ENCODE results near the gene SLC38A6. TPM values are rescaled to one million over a fixed set of nuclear protein-coding genes. Genes with fewer than 3 reads are reported as not detected.

The SLC38A6 gene
- total RNA-seq, 2 experiments from 2014 or later, result 9.4 to 10.0 TPM

DNA sequence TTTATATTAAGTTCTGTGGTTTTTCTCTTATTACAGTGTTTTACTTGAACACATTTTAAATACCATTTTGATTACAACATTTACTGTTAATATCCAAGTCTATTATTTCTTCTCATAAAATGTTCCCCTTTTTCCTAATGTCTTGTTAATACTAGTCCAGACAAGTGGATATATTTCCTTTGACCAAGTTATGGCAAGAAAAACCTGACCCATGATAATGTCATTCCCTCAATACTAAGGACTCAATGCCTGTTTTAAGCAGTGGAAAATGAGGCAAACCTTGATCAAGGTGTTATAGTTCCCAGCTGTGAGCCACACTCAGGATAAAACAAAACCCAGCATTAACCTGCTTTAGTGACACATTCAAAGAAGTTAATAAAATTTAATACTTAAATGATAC lies 12.4 kb upstream of the SLC38A6 start:
- H3K36me3 Mint-ChIP-seq (ENCODE audit: low read depth), result peaks cover 10% of the 10 kb centered on the region
- ATAC-seq (ENCODE audit: poor library complexity) (no peak), DNase-seq (no peak)
- Histone ChIP-seq H3K9me3 (ENCODE audit: control insufficient read depth in 1 of 2, insufficient read depth in 1 of 2, low read length in 2 of 2) (no peaks in the 10 kb centered on the region), H3K4me1 (ENCODE audit: insufficient read depth, low read length) (no peaks in the 10 kb centered on the region), H3K27ac (ENCODE audit: low read depth in 1 of 2, low read length in 2 of 2) (no peak overlapping the region), H3K27me3 (ENCODE audit: control insufficient read depth in 1 of 2, insufficient read depth in 2 of 2, low read length in 2 of 2) (no peaks in the 10 kb centered on the region), H3K36me3 (ENCODE audit: insufficient read depth, low read length) (no peaks in the 10 kb centered on the region), H3K4me3 (ENCODE audit: low read length) (no peak overlapping the region)
- H3K4me3 Mint-ChIP-seq, result no peak overlapping the region
- H3K27ac Mint-ChIP-seq, result no peak overlapping the region
- no peaks in the 10 kb centered on the region for H3K27me3 Mint-ChIP-seq
- no peaks in the 10 kb centered on the region for H3K9me3 Mint-ChIP-seq
- POLR2A ChIA-PET, result no interaction called here
- H3K4me1 Mint-ChIP-seq (ENCODE audit: low read depth), result no peaks in the 10 kb centered on the region
- CTCF ChIA-PET, result interaction anchor here (1.3 kb wide), 1 partner anchor 11 kb away, joined by 3 read pairs; no protein-coding TSS in a partner anchor
- TF ChIP-seq, protein P1, sequence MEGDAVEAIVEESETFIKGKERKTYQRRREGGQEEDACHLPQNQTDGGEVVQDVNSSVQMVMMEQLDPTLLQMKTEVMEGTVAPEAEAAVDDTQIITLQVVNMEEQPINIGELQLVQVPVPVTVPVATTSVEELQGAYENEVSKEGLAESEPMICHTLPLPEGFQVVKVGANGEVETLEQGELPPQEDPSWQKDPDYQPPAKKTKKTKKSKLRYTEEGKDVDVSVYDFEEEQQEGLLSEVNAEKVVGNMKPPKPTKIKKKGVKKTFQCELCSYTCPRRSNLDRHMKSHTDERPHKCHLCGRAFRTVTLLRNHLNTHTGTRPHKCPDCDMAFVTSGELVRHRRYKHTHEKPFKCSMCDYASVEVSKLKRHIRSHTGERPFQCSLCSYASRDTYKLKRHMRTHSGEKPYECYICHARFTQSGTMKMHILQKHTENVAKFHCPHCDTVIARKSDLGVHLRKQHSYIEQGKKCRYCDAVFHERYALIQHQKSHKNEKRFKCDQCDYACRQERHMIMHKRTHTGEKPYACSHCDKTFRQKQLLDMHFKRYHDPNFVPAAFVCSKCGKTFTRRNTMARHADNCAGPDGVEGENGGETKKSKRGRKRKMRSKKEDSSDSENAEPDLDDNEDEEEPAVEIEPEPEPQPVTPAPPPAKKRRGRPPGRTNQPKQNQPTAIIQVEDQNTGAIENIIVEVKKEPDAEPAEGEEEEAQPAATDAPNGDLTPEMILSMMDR (IDR thresholded peaks at IDR 0.05), result no peak
- intact Hi-C loops (cut with DNase I, micrococcal nuclease), result no loop called here

DNA sequence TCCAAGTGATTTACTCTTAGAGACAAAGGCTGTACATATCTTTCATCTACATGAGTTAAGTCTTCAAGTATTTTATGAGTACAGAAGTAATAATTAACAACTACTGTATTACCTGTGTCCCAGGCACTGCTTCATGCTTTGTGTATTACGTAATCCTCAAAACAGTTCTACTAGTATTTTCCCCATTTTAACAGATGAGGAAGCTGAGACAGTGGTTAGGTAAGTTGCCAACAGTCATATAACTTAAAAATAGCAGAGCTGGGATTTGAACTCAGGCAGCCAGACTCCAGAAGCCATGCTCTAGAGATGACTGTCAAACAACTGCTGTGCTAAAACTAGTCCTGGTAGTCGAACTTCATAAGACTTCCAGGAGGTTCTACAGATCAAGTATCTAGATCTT lies 10.9 kb upstream of the SLC38A6 start:
- ATAC-seq (ENCODE audit: poor library complexity), result no peak
- no peaks in the 10 kb centered on the region for H3K27me3 ChIP-seq (ENCODE audit: control insufficient read depth in 1 of 2, insufficient read depth in 2 of 2, low read length in 2 of 2)
- H3K27ac ChIP-seq (ENCODE audit: low read depth in 1 of 2, low read length in 2 of 2), result no peak overlapping the region
- Mint-ChIP-seq H3K4me1 (ENCODE audit: low read depth) (no peaks in the 10 kb centered on the region), H3K9me3 (no peaks in the 10 kb centered on the region), H3K27ac (no peak overlapping the region), H3K4me3 (no peak overlapping the region), H3K36me3 (ENCODE audit: low read depth) (peaks cover 15% of the 10 kb centered on the region), H3K27me3 (no peaks in the 10 kb centered on the region)
- no peaks in the 10 kb centered on the region for H3K36me3 ChIP-seq (ENCODE audit: insufficient read depth, low read length)
- ChIA-PET POLR2A (no interaction called here), CTCF (no interaction called here)
- TF ChIP-seq, protein P1 (IDR thresholded peaks at IDR 0.05), result no peak
- DNase-seq, result no peak
- H3K4me3 ChIP-seq (ENCODE audit: low read length), result no peak overlapping the region
- H3K9me3 ChIP-seq (ENCODE audit: control insufficient read depth in 1 of 2, insufficient read depth in 1 of 2, low read length in 2 of 2), result no peaks in the 10 kb centered on the region
- no peaks in the 10 kb centered on the region for H3K4me1 ChIP-seq (ENCODE audit: insufficient read depth, low read length)
- intact Hi-C loops (cut with DNase I, micrococcal nuclease), result loop anchor here in 1 of 2 experiments (10.0 kb wide), 2 partner anchors 885 to 1485 kb away; partner anchors contain the start of genes JKAMP and L3HYPDH

DNA sequence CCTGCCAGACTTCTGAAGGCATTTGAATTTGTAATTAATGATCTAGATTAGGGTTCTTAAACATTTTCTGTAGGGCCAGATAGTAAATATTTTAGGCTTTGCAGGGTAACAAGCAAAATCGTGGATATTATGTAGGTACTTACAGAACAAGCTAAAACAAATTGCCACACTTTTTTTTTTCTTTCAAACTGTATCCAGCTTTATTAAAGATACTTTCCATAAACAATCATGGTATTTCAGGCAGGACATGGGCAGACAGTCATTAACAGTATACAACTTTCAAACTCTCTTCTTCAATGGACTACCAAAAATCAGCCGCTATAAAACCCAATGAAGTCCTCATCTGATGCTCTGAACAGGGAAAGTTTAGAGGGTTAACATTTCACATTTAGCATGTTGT lies 9.8 kb upstream of the SLC38A6 start:
- H3K4me3 Mint-ChIP-seq, result no peak overlapping the region
- H3K27me3 Mint-ChIP-seq, result no peaks in the 10 kb centered on the region
- H3K27ac ChIP-seq (ENCODE audit: low read depth in 1 of 2, low read length in 2 of 2), result no peak overlapping the region
- TF ChIP-seq, protein P1 (IDR thresholded peaks at IDR 0.05), result no peak
- POLR2A ChIA-PET, result no interaction called here
- H3K27ac Mint-ChIP-seq, result no peak overlapping the region
- DNase-seq, result no peak
- CTCF ChIA-PET, result no interaction called here
- H3K4me3 ChIP-seq (ENCODE audit: low read length), result no peak overlapping the region
- peaks cover 22% of the 10 kb centered on the region for H3K36me3 Mint-ChIP-seq (ENCODE audit: low read depth)
- peaks cover 8% of the 10 kb centered on the region for H3K4me1 Mint-ChIP-seq (ENCODE audit: low read depth)
- intact Hi-C loops (cut with DNase I, micrococcal nuclease), result loop anchor here in 1 of 2 experiments (10.0 kb wide), 2 partner anchors 886 to 1486 kb away; partner anchors contain the start of genes JKAMP and L3HYPDH
- H3K9me3 Mint-ChIP-seq, result no peaks in the 10 kb centered on the region
- no peak for ATAC-seq (ENCODE audit: poor library complexity)
- H3K9me3 ChIP-seq (ENCODE audit: control insufficient read depth in 1 of 2, insufficient read depth in 1 of 2, low read length in 2 of 2), result no peaks in the 10 kb centered on the region
- no peaks in the 10 kb centered on the region for H3K36me3 ChIP-seq (ENCODE audit: insufficient read depth, low read length)
- no peaks in the 10 kb centered on the region for H3K27me3 ChIP-seq (ENCODE audit: control insufficient read depth in 1 of 2, insufficient read depth in 2 of 2, low read length in 2 of 2)
- H3K4me1 ChIP-seq (ENCODE audit: insufficient read depth, low read length), result no peaks in the 10 kb centered on the region
